ENCODE measurements around the gene SAMD14.

DNA sequence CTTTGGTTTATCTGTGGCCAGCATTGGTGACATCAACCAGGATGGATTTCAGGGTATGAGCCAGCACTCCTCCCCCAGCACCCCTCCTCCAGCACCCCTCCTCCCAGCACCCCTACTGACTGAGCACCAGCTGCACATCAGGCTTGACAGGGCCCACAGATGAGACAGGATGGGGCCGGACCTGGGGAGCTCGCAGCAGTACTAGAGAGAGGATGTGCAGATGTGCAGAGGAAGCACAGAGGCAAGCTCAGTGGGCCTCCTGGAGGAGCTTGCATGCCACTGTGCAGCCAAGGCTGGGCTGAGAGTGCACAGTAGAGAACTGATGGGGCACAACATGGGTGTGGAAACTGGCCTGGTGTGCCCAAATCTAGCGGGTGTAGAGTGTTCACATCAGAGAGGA lies 57.8 kb downstream of the SAMD14 start:
- TF ChIP-seq CTCF (conservative IDR thresholded peaks at IDR 0.05 in 1 of 2, IDR thresholded peaks at IDR 0.05 in 1 of 2; ENCODE audit: extremely low read depth in 1 of 2, insufficient read depth in 1 of 2, low read depth in 1 of 2, low read length in 2 of 2) (no peak), EZH2 (IDR thresholded peaks at IDR 0.05; ENCODE audit: borderline replicate concordance, low read length) (no peak)

All from mammary epithelial cell (primary cell).